Testis (tissue), 3 donors: ENCODE measurements around the gene ZCCHC7. TPM values are rescaled to one million over a fixed set of nuclear protein-coding genes. Genes with fewer than 3 reads are reported as not detected.

Experiments used
- DNase-seq: peaks from one replicate; pipeline ENCODE4 v3.0.0-alpha.2; 2019
- H3K27ac ChIP-seq, 2 donors: fragments of 200-600 bp; sonication (generic); one replicate each; pipeline ENCODE4 v1.5.1; 2019
- H3K27me3 ChIP-seq: fragments of 200-600 bp; sonication (generic); one replicate; pipeline ENCODE4 v1.5.1; 2019
- H3K36me3 ChIP-seq: fragments of 200-600 bp; sonication (generic); one replicate; pipeline ENCODE4 v1.5.1; 2017; ENCODE audit warnings: low read depth; ENCODE audit errors: missing control alignments
- H3K4me1 ChIP-seq: fragments of 200-600 bp; sonication (generic); one replicate; pipeline ENCODE4 v1.5.1; 2019
- H3K4me3 ChIP-seq, 2 donors: fragments of 200-600 bp; sonication (generic); one replicate each; pipeline ENCODE4 v1.5.1; 2017 to 2019
- H3K9me3 ChIP-seq: fragments of 200-600 bp; sonication (generic); one replicate; pipeline ENCODE4 v1.5.1; 2017
- CTCF ChIP-seq, 3 experiments: fragments of 450-650 bp in 2 of 3; fragments of 200-600 bp in 1 of 3; sonication (generic) in 1 of 3; IDR thresholded peaks; one replicate each; pipeline ENCODE4 v1.5.1; 2016 to 2019; ENCODE audit warnings: antibody characterized with exemption in 3 of 3, mild to moderate bottlenecking in 2 of 3, moderate library complexity in 1 of 3
- POLR2A ChIP-seq: fragments of 450-650 bp; IDR thresholded peaks from one replicate; pipeline ENCODE4 v1.6.1; 2017; ENCODE audit warnings: antibody characterized with exemption, mild to moderate bottlenecking, moderate library complexity
- WGBS, 2 donors: methylation state at CpG; one replicate each; pipeline ENCODE4 v1.1.5; 2018; 5-methylcytosine and 5-hydroxymethylcytosine counted together
- intact Hi-C: fragments of 100-400 bp; cut with DNase I; formaldehyde crosslinking; loops from one replicate; pipeline ENCODE4 v1.15.1; 2023; ENCODE audit warnings: low total_unique reads
- polyA plus RNA-seq: library from polyadenylated mRNA; stranded (reverse); fragments of 350-450 nt; fragmentation: Illumina TruSeq; extraction: RNeasy Lipid Tissue Mini Kit (QIAGEN cat#74804); gene quantifications from one replicate; pipeline ENCODE4 v1.2.3, GENCODE V29; 2014; ENCODE audit warnings: low read depth, low replicate concordance; ENCODE audit not compliant: insufficient read depth
- total RNA-seq, 2 donors: library from RNA; depleted of rRNA; stranded (reverse); fragments of >200 nt; gene quantifications; one replicate each; pipeline ENCODE4 v1.2.3, GENCODE V29; 2016

Gene ZCCHC7
- total and polyA plus RNA-seq, 3 donors from 2014 or later: 14.4 to 20.6 (median 18.5) TPM

- WGBS, 2 donors: 81 to 89% methylated on average over 7 of the region's 7 CpGs
- Histone ChIP-seq H3K9me3 (no peaks in the 10 kb centered on the region), H3K4me3 (no peak overlapping the region), H3K27ac (no peak overlapping the region), H3K27me3 (no peaks in the 10 kb centered on the region), H3K36me3 (no peaks in the 10 kb centered on the region), H3K4me1 (no peaks in the 10 kb centered on the region)
- TF ChIP-seq CTCF (IDR thresholded peaks at IDR 0.05): no peak
- no peak for TF ChIP-seq POLR2A
- no peak for DNase-seq
- intact Hi-C loops: no loop called here
Measured at GRCh38 chr9:37324261-37324683, 203.9 kb downstream of the ZCCHC7 start.

GRCh38 chr9:37324691-37325490 is 204.5 kb downstream of the ZCCHC7 start:
- no peaks in the 10 kb centered on the region for H3K4me1 ChIP-seq

GRCh38 chr9:37325778-37326177 is 205.4 kb downstream of the ZCCHC7 start:
- WGBS, 2 donors: 87 to 93% methylated on average over 2 of the region's 2 CpGs
- intact Hi-C loops: no loop called here
- Histone ChIP-seq H3K27me3 (no peaks in the 10 kb centered on the region), H3K4me3 (no peak overlapping the region), H3K9me3 (no peaks in the 10 kb centered on the region), H3K36me3 (no peaks in the 10 kb centered on the region), H3K27ac (no peak overlapping the region), H3K4me1 (no peaks in the 10 kb centered on the region)
- DNase-seq: no peak
- no peak for TF ChIP-seq CTCF (IDR thresholded peaks at IDR 0.05)

More at GRCh38 chr9:37324691-37325490, 204.5 kb downstream of the ZCCHC7 start:
- H3K27ac ChIP-seq: no peak overlapping the region
- intact Hi-C loops: no loop called here
- H3K36me3 ChIP-seq: no peaks in the 10 kb centered on the region
- H3K9me3 ChIP-seq: no peaks in the 10 kb centered on the region
- 90 to 95% methylated on average over 5 of the region's 5 CpGs for WGBS, 2 donors
- H3K27me3 ChIP-seq: no peaks in the 10 kb centered on the region
- TF ChIP-seq CTCF (IDR thresholded peaks at IDR 0.05) (no peak), POLR2A (no peak)
- DNase-seq: no peak
- H3K4me3 ChIP-seq: no peak overlapping the region

- no peak overlapping the region for H3K4me3 ChIP-seq
- DNase-seq: no peak
- H3K9me3 ChIP-seq: no peaks in the 10 kb centered on the region
- H3K27ac ChIP-seq: no peak overlapping the region
- no peaks in the 10 kb centered on the region for H3K4me1 ChIP-seq
- intact Hi-C loops: no loop called here
- no peaks in the 10 kb centered on the region for H3K36me3 ChIP-seq
- TF ChIP-seq POLR2A: no peak
- TF ChIP-seq CTCF (IDR thresholded peaks at IDR 0.05): no peak
- no peaks in the 10 kb centered on the region for H3K27me3 ChIP-seq
- 96 to 97% methylated on average over 4 of the region's 4 CpGs for WGBS, 2 donors
Measured at GRCh38 chr9:37327553-37327952, 207.2 kb downstream of the ZCCHC7 start.
